Measurements from ENCODE around the gene LPO.

Gene LPO

GRCh38 chr17:58215685-58216084, 22.7 kb upstream of the LPO start:
- TF ChIP-seq, protein P1, sequence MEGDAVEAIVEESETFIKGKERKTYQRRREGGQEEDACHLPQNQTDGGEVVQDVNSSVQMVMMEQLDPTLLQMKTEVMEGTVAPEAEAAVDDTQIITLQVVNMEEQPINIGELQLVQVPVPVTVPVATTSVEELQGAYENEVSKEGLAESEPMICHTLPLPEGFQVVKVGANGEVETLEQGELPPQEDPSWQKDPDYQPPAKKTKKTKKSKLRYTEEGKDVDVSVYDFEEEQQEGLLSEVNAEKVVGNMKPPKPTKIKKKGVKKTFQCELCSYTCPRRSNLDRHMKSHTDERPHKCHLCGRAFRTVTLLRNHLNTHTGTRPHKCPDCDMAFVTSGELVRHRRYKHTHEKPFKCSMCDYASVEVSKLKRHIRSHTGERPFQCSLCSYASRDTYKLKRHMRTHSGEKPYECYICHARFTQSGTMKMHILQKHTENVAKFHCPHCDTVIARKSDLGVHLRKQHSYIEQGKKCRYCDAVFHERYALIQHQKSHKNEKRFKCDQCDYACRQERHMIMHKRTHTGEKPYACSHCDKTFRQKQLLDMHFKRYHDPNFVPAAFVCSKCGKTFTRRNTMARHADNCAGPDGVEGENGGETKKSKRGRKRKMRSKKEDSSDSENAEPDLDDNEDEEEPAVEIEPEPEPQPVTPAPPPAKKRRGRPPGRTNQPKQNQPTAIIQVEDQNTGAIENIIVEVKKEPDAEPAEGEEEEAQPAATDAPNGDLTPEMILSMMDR (conservative IDR thresholded peaks at IDR 0.05) = peak; percentile 28; the same call in 1 of the 2 replicates
- no peak for TF ChIP-seq ZFX (IDR thresholded peaks at IDR 0.05)
- no peak overlapping the region for H3K27ac ChIP-seq

DNA sequence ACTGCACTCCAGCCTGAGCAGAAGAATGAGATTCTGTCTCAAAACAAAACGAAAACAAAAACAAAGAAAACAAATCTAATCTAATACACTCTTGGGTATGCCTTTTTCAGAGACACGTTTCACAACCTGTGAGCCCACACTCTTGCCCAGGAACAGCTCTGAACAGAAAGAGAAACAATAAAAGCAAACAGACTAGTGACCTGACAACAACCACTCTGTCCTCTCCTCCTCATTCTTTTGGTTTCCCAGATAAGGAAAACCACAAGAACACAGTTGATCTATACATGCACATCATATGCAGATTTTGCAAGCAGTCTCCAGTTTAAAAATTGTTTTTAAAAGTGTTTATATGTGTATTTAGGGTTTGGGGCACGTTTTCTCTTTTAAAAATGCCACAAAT, 20.6 kb upstream of the LPO start:
- TF ChIP-seq ZFX (IDR thresholded peaks at IDR 0.05) = no peak
- TF ChIP-seq, protein P1 (conservative IDR thresholded peaks at IDR 0.05) = no peak

GRCh38 chr17:58219007-58219788, 19.2 kb upstream of the LPO start, which contains the start of gene MKS1:
MKS1 (minus strand) TSS chr17:58219255; CDS start chr17:58219230, 25 bp downstream.
- peak within 1 kb of the TSS; percentile 89 for H3K27ac ChIP-seq
- TF ChIP-seq, protein P1 (conservative IDR thresholded peaks at IDR 0.05) = peak; percentile 74
- TF ChIP-seq ZFX (IDR thresholded peaks at IDR 0.05) = no peak

More for the DNA sequence above, 20.6 kb upstream of the LPO start:
- no peak overlapping the region for H3K27ac ChIP-seq

DNA sequence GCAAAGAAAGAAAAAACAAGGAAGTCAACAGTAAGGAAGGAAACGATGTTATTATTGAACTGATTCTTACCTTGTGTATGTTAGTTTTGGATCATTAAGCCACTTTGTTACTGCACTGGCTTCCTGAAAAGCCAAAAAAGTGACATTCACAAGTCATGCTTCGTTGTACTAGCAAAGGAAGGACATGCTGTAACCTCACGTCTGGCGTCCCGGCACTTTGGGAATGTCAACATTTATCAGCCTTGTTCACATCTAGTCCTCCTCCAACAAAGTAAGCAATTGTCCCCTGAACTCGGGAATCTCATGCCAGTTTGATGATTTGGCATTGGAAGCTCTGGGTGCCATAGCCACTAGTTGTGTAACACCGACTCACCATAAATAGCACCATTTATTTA, 18.6 kb upstream of the LPO start:
- TF ChIP-seq ZFX (IDR thresholded peaks at IDR 0.05) = no peak
- TF ChIP-seq, protein P1 (conservative IDR thresholded peaks at IDR 0.05) = no peak

GRCh38 chr17:58224315-58224714, 14.1 kb upstream of the LPO start:
- no peak overlapping the region for H3K27ac ChIP-seq
- no peak for TF ChIP-seq ZFX (IDR thresholded peaks at IDR 0.05)
- TF ChIP-seq, protein P1 (conservative IDR thresholded peaks at IDR 0.05) = no peak

More for the DNA sequence above, 18.6 kb upstream of the LPO start:
- H3K27ac ChIP-seq = peak overlapping the region; percentile 89

DNA sequence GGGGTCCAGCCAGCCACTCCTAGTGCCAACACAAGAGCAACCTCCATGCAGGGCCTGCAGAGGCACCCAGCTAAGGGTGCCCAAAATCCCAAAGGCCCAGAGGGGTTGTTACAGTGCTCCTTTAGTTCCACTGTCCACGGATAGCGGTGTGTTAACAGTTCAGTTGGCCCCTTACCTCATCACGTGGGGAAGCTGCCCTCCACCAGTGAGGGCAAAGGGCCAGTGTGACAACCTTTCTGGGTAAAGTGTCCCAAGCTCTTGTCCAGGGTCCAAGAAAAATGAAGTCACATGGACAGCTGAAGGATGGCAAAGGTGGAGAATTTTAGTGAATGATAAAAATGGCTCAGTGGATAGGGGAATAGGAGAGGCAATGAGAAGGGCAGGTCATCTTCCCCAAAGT, 10.7 kb upstream of the LPO start:
- no peak overlapping the region for H3K27ac ChIP-seq
- TF ChIP-seq, protein P1 (conservative IDR thresholded peaks at IDR 0.05) = no peak
- TF ChIP-seq ZFX (IDR thresholded peaks at IDR 0.05) = no peak

DNA sequence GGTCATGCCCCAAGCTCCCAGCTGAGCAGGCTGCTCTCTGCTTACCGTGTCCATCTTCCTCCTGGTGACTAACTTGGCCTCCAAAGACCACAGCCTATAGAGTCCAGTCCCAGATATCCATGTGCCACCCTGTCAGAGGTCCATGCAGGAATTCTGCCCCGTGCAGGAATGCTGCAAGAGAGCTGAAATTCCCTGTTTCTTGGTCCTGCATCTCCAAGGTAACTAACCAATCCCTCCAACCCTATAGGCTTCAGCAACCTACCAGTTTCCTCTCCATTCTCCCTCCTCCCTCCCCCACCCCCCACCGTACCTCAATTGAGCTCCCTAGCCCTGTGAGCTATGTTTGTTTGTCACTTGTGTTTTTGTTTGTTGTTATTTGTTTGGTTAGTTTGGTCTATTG, 9.7 kb upstream of the LPO start:
- H3K27ac ChIP-seq = no peak overlapping the region
- TF ChIP-seq, protein P1 (conservative IDR thresholded peaks at IDR 0.05) = no peak
- no peak for TF ChIP-seq ZFX (IDR thresholded peaks at IDR 0.05)

Data from C4-2B (cell line).